ENCODE data around the gene TXNIP.

Gene TXNIP

GRCh38 chr1:146010126-146010738, 13.9 kb upstream of the TXNIP start:
- no peak for DNase-seq

- DNase-seq, result no peak
Observed at GRCh38 chr1:146007489-146008133, 11.2 kb upstream of the TXNIP start.

- DNase-seq, result no peak
Observed at GRCh38 chr1:146001709-146002108, 5.3 kb upstream of the TXNIP start.

GRCh38 chr1:145999321-146000024, 3.1 kb upstream of the TXNIP start:
- no peak for DNase-seq

GRCh38 chr1:145997718-145998023, 1.3 kb upstream of the TXNIP start:
- no peak for DNase-seq

- DNase-seq, result peak; percentile 45 to 53
Observed at GRCh38 chr1:145997016-145997717, 788 bp upstream of the TXNIP start.

- no peak for DNase-seq
Observed at GRCh38 chr1:145995964-145996432, 381 bp downstream of the TXNIP start.

GRCh38 chr1:145995148-145995881, 1.1 kb downstream of the TXNIP start:
- DNase-seq, result no peak

- DNase-seq, result peak in 1 of 2 donors; percentile 44
Observed at GRCh38 chr1:145994391-145995120, 1.8 kb downstream of the TXNIP start.

GRCh38 chr1:145993618-145994390, 2.6 kb downstream of the TXNIP start:
- no peak for DNase-seq

- DNase-seq, result no peak
Observed at GRCh38 chr1:145992958-145993617, 3.3 kb downstream of the TXNIP start.

GRCh38 chr1:145992502-145992936, 3.9 kb downstream of the TXNIP start:
- DNase-seq, result no peak

GRCh38 chr1:145991735-145992412, 4.5 kb downstream of the TXNIP start:
- DNase-seq, result no peak

- no peak for DNase-seq
Observed at GRCh38 chr1:145990249-145990855, 6.0 kb downstream of the TXNIP start.

- no peak for DNase-seq
Observed at GRCh38 chr1:145988773-145989172, 7.6 kb downstream of the TXNIP start.

GRCh38 chr1:145987926-145988325, 8.5 kb downstream of the TXNIP start:
- DNase-seq, result no peak

GRCh38 chr1:145986551-145986950, 9.8 kb downstream of the TXNIP start:
- no peak for DNase-seq

GRCh38 chr1:145985502-145986439, 10.6 kb downstream of the TXNIP start:
- no peak for DNase-seq

GRCh38 chr1:145985129-145985501, 11.3 kb downstream of the TXNIP start:
- DNase-seq, result no peak

Measured in activated CD4-positive, alpha-beta T cell treated with anti-CD3 and anti-CD28 coated beads for 4 hours (primary cell).